Kidney epithelial cell (primary cell): ENCODE results near the gene ST3GAL4. TPM values are rescaled to one million over a fixed set of nuclear protein-coding genes. Genes with fewer than 3 reads are reported as not detected.

Source experiments
- DNase-seq: peaks from one replicate; pipeline ENCODE4 v3.0.0-alpha.2; 2010; ENCODE audit warnings: low read depth
- H3K27me3 ChIP-seq: 2 replicates; pipeline ENCODE4 v1.6.0; 2011; ENCODE audit warnings: low read length; ENCODE audit not compliant: control insufficient read depth, insufficient read depth
- H3K36me3 ChIP-seq: 2 replicates; pipeline ENCODE4 v1.5.1; 2011; ENCODE audit warnings: low read length; ENCODE audit not compliant: control insufficient read depth, insufficient read depth
- H3K4me3 ChIP-seq: 2 replicates; pipeline ENCODE4 v1.5.1; 2011; ENCODE audit warnings: low read depth, mild to moderate bottlenecking, control low read depth, low read length
- CTCF ChIP-seq: IDR thresholded peaks from 2 replicates; pipeline ENCODE4 v1.5.1; 2011; ENCODE audit warnings: mild to moderate bottlenecking, moderate library complexity, low read length, control low read depth, inconsistent platforms; ENCODE audit not compliant: insufficient read depth, poor library complexity, severe bottlenecking
- total RNA-seq: library from RNA; depleted of rRNA; stranded (reverse); fragments of >200 nt; gene quantifications from 2 replicates; pipeline ENCODE4 v1.2.3, GENCODE V29; 2015

The ST3GAL4 gene
- total RNA-seq, 1 donor from 2014 or later, result 12.7 TPM

- no peak for TF ChIP-seq CTCF
- peaks cover 31% of the 10 kb centered on the region for H3K27me3 ChIP-seq
- no peak for DNase-seq
- H3K36me3 ChIP-seq, result no peaks in the 10 kb centered on the region
- H3K4me3 ChIP-seq, result no peak overlapping the region
These were observed 82.2 kb downstream of the ST3GAL4 start for GRCh38 chr11:126437731-126438130.

- no peak for TF ChIP-seq CTCF
- Histone ChIP-seq H3K4me3 (no peak overlapping the region), H3K36me3 (no peaks in the 10 kb centered on the region), H3K27me3 (peaks cover 37% of the 10 kb centered on the region)
- DNase-seq, result no peak
These were observed 82.8 kb downstream of the ST3GAL4 start for GRCh38 chr11:126438272-126438671.

GRCh38 chr11:126438691-126439090, 83.2 kb downstream of the ST3GAL4 start:
- Histone ChIP-seq H3K36me3 (no peaks in the 10 kb centered on the region), H3K4me3 (no peak overlapping the region), H3K27me3 (peaks cover 41% of the 10 kb centered on the region)
- TF ChIP-seq CTCF, result no peak
- no peak for DNase-seq

- DNase-seq, result no peak
- no peak for TF ChIP-seq CTCF
- Histone ChIP-seq H3K27me3 (peaks cover 43% of the 10 kb centered on the region), H3K4me3 (no peak overlapping the region), H3K36me3 (no peaks in the 10 kb centered on the region)
These were observed 84.8 kb downstream of the ST3GAL4 start for GRCh38 chr11:126440276-126440675.

GRCh38 chr11:126440792-126441514, 85.5 kb downstream of the ST3GAL4 start:
- no peak for DNase-seq
- H3K27me3 ChIP-seq, result peaks cover 43% of the 10 kb centered on the region
- TF ChIP-seq CTCF, result peak; percentile 86
- H3K36me3 ChIP-seq, result no peaks in the 10 kb centered on the region
- H3K4me3 ChIP-seq, result no peak overlapping the region

GRCh38 chr11:126443120-126443519, 87.6 kb downstream of the ST3GAL4 start:
- Histone ChIP-seq H3K4me3 (no peak overlapping the region), H3K27me3 (peaks cover 45% of the 10 kb centered on the region), H3K36me3 (no peaks in the 10 kb centered on the region)
- TF ChIP-seq CTCF, result no peak
- no peak for DNase-seq
